Measurements from ENCODE around the gene UBL4A.

The UBL4A gene

DNA sequence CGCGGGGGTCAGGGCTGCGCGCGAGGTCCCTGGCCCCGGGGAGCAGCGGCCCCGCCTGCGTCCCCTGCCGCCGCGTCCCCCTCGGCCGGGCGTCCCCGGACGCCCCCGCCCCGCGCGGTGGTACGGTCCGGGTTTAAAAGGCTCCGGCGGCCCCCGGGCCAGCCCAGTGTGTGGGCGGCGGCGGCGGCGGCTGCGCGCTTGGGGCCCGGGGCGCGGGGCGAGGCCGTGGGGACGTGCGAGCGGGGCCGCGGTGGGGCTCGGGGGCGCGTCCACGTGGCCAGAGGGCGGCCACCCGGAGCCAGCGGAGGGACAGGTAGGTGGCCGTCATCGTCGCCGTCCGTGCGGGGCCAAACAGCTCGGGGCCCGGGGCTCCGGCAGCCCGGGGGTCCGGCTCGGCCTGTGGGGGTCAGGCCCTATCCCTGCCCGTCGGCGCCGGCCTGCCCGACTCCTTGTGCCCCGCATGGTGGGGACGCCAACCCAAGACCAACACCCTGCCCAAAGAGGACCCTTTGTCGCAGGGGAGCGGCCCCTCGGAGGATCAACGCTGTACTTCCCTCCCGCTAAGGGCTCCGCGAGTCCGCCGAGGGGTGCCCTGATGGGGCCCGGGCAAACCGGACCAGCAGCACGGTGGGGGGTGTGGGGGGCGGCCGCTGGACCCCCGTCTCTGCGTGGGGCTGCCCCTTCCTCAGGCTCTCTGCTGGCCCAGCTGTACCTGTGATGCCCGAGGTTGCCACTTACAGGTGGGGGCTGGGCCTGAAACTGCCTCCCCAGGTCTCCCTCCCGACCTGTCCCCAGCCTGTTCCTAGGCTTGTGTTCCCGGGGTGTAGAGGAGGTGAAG is 28.1 kb downstream of the UBL4A start, which contains the start of gene PLXNA3:
PLXNA3 (plus strand) TSS at position 166 of the 838 bp plus-strand sequence. CDS start 1,903 bp downstream, outside the sequence.
- TF ChIP-seq POLR2AphosphoS5 (IDR thresholded peaks at IDR 0.05; ENCODE audit: low read depth, low read length) = no peak
- TF ChIP-seq POLR2A (IDR thresholded peaks at IDR 0.05; ENCODE audit: low read depth, low read length) = peak; percentile 68; the same call in 1 of the 2 replicates

DNA sequence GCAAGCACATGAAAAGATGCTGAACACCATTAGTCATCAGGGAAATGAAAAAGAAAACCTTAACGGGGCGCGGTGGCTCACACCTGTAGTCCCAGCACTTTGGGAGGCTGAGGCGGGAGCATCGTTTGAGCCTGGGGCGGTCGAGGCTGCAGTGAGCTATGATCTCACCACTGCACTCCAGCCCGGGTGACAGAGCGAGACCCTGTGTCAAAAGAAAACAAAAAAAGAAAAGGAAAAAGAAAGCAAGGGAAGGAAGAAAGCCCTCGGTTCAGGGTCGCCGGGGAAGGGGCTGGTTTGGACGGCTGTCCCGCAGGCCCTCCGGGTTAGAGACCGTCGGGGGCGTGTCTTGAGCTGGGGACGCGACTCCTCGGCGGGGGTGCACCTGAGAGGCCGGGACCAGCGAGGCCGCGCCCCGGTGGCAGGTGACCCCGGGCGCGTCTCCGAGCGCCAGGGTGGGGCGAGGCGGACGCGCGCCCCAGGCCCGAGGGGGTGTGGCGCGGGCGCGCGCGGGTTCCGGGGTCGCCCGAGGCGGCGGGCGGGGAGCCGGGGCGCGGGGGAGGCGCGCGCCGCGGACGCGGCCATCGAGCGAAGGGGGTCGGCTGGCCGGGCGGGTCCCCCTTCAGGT is 28.8 kb downstream of the UBL4A start:
- peak; percentile 76 for DNase-seq (ENCODE audit: insufficient read length)
- TF ChIP-seq POLR2A (IDR thresholded peaks at IDR 0.05; ENCODE audit: low read depth, low read length) (no peak), TAF1 (IDR thresholded peaks at IDR 0.05; ENCODE audit: borderline replicate concordance, low read depth, low read length) (no peak), POLR2AphosphoS5 (IDR thresholded peaks at IDR 0.05; ENCODE audit: low read depth, low read length) (no peak)
- no peak for FAIRE-seq

More for the DNA sequence above, 28.1 kb downstream of the UBL4A start, which contains the start of gene PLXNA3:
- FAIRE-seq (no peak), DNase-seq (ENCODE audit: insufficient read length) (peak; percentile 68)

DNA sequence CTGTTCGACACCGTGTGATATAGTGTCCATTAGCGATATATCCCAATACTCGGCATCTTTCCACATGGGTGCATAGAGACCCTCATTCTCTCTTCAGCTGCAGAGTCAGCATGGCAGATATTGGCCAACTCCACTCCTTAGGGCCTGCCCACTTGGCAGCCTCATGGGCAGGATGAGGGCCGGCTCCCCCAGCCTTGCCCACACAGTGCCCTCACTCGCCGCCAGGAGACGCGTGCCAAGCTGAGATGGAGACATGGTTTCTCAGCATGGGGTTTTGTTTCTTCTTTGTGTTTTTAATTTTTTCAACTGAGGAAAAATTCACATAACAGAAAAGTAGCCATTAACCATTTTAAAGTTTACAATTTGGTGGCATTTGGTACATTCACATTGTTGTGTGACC is 33.6 kb downstream of the UBL4A start:
- DNase-seq (ENCODE audit: insufficient read length) = no peak
- no peak for FAIRE-seq
- no peak for TF ChIP-seq POLR2A (IDR thresholded peaks at IDR 0.05; ENCODE audit: low read depth, low read length)
- TF ChIP-seq TAF1 (IDR thresholded peaks at IDR 0.05; ENCODE audit: borderline replicate concordance, low read depth, low read length) = no peak
- TF ChIP-seq POLR2AphosphoS5 (IDR thresholded peaks at IDR 0.05; ENCODE audit: low read depth, low read length) = no peak

DNA sequence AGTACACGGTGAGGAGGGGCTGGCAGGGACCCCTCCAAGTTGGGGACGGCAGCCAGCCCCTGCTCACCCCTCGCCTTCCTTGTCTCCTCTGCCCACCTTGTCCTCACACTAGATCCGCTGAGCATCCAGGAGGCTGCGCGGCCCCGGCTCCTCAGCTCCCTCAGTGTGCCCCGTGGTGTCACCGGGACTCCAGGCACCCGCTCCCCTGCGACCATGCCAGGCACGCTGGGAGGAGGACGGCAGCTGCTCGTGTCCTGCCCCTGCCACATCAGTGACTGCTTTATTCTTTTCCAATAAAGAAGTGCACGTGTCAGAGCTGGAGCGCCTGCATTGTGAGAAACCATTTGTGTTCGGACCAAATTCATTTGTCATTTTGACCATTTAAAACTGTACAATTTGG is 36.1 kb downstream of the UBL4A start:
- TF ChIP-seq TAF1 (IDR thresholded peaks at IDR 0.05; ENCODE audit: borderline replicate concordance, low read depth, low read length) (no peak), POLR2A (IDR thresholded peaks at IDR 0.05; ENCODE audit: low read depth, low read length) (no peak), POLR2AphosphoS5 (IDR thresholded peaks at IDR 0.05; ENCODE audit: low read depth, low read length) (no peak)
- DNase-seq (ENCODE audit: insufficient read length) (no peak), FAIRE-seq (no peak)

DNA sequence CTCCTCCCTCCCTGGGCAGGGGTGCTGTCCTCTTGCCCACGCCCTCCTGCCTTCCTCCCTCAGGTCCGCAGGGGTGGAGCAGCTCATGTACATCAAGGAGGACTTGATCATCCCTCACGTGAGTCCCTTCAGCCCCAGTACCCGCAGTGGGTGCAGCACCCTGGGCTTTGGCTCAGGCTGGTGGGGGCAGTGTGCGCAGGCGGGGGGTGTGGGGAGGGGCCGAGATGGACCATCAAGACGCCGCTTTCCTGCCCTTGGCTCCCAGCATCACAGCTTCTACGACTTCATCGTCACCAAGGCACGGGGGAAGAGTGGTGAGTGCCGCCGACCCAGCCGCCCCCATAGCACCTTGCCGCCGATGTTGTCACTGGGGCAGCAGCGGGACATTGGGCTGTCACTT is 36.8 kb downstream of the UBL4A start:
- no peak for TF ChIP-seq POLR2AphosphoS5 (IDR thresholded peaks at IDR 0.05; ENCODE audit: low read depth, low read length)
- no peak for TF ChIP-seq TAF1 (IDR thresholded peaks at IDR 0.05; ENCODE audit: borderline replicate concordance, low read depth, low read length)
- TF ChIP-seq POLR2A (IDR thresholded peaks at IDR 0.05; ENCODE audit: low read depth, low read length) = no peak
- DNase-seq (ENCODE audit: insufficient read length) (no peak), FAIRE-seq (no peak)

DNA sequence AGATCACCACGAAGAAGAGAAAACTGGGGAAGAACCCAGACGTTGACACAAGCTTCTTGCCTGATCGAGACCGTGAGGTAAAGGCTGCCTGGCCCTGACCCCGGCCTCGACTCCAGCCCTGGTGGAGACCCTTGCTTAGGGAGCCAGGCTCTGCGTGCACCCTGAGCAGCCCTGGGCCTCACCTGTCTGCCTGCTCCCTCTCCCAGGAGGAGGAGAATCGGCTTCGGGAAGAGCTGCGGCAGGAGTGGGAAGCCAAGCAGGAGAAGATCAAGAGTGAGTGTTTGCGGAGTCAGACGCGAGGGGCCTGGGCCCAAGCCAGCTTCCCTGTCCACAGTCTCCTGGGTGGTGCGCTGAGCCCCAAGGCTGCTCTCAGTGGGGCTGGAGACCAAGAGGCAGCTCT is 37.9 kb downstream of the UBL4A start:
- no peak for FAIRE-seq
- DNase-seq (ENCODE audit: insufficient read length) = no peak
- no peak for TF ChIP-seq POLR2AphosphoS5 (IDR thresholded peaks at IDR 0.05; ENCODE audit: low read depth, low read length)
- no peak for TF ChIP-seq POLR2A (IDR thresholded peaks at IDR 0.05; ENCODE audit: low read depth, low read length)
- no peak for TF ChIP-seq TAF1 (IDR thresholded peaks at IDR 0.05; ENCODE audit: borderline replicate concordance, low read depth, low read length)

DNA sequence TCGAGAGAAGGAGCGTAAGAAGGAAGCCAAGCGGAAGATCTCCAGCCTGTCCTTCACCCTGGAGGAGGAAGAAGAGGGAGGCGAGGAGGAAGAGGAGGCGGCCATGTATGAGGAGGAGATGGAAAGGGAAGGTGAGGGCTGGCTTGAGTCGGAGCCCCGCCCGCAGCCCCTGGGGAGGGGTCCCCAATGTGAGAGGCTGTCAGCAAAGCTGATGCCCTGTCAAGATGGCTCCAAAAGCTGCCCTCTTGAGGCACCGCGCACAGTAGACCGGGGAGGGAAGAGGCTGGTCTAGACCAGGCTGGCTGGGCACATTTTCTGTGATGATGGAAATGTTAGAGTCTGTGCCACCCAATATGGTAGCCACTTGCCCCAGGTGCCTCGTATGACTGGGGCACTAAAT is 40.0 kb downstream of the UBL4A start:
- TF ChIP-seq POLR2AphosphoS5 (IDR thresholded peaks at IDR 0.05; ENCODE audit: low read depth, low read length) = no peak
- TF ChIP-seq POLR2A (IDR thresholded peaks at IDR 0.05; ENCODE audit: low read depth, low read length) = no peak
- no peak for TF ChIP-seq TAF1 (IDR thresholded peaks at IDR 0.05; ENCODE audit: borderline replicate concordance, low read depth, low read length)
- DNase-seq (ENCODE audit: insufficient read length) (no peak), FAIRE-seq (no peak)

DNA sequence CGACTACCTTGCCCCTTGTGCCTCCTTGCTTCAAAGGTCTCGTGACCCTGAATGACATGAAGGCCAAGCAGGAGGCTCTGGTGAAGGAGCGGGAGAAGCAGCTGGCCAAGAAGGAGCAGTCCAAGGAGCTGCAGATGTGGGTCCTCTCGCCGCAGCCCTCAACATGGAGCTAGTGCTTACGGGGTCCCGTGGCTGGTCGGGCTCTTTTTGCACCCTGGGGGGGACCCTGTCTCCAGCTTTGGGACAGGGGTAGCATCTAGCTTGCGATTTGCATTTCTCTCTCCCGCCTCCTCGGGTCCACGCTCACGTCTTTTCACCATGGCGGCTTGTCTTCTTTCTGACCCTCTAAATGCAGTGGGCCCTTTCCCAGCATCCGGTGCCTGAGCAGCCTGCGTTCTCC is 40.6 kb downstream of the UBL4A start:
- no peak for DNase-seq (ENCODE audit: insufficient read length)
- TF ChIP-seq TAF1 (IDR thresholded peaks at IDR 0.05; ENCODE audit: borderline replicate concordance, low read depth, low read length) (no peak), POLR2A (IDR thresholded peaks at IDR 0.05; ENCODE audit: low read depth, low read length) (no peak), POLR2AphosphoS5 (IDR thresholded peaks at IDR 0.05; ENCODE audit: low read depth, low read length) (no peak)
- FAIRE-seq = no peak

DNA sequence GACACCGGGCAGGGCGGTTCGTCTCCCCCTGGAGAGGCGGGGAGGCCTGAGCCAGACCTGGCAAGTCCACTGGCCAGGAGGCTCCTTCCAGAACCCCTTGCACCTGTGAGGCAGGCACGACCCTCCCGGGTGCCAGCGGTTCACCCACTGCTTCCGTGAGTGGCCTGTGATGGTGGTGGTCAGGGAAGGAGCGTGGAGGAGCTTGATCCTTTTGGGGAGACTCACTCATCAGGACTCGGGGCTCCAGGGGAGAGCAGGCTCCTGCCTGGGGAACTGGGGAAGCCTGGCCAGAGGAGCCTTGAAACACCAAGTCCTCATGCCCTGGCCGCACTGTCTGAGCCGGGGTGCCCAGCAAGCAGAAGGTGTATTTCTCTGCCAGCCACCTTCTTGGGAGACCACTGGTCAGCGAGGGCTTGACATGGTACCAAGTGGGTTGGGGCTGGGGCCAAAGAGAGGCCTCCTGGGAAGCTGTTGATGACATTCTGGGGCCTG is 41.6 kb downstream of the UBL4A start:
- DNase-seq (ENCODE audit: insufficient read length) (no peak), FAIRE-seq (no peak)
- TF ChIP-seq POLR2AphosphoS5 (IDR thresholded peaks at IDR 0.05; ENCODE audit: low read depth, low read length) = no peak
- no peak for TF ChIP-seq POLR2A (IDR thresholded peaks at IDR 0.05; ENCODE audit: low read depth, low read length)

DNA sequence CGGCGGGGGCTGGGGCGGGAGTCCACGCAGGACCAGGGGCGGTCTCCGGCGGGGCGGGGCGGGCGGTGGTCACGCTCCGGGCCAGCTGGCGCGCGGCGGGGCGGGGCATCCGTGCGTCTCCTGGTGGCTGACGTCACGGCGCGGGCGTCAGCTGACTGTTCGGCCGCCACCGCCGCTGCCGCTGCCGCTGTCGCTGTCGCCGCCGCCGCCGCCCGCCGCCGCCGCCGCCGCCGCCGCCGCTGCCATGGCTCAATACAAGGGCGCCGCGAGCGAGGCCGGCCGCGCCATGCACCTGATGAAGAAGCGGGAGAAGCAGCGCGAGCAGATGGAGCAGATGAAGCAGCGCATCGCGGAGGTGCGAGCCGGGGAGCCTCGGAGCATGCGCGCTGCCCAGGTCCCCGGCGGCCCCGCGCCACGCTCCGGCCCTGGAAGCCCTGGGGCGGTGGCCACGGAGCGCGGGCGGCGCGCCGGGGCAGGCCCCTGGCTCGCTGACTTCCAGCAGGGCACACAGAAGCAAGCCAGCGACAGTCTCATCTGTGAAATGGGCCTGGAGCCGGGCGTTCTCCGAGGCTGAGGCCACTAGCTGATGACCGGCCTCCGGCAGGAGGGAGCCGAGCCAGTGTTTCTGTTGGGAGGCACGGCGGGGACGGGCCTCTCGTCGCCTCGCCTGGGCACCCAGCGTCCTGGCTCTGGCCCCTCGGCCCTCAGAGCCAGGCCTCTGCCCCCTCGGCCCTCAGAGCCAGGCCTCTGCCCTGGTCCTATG is 42.2 kb downstream of the UBL4A start, which contains the start of gene FAM50A:
FAM50A (plus strand) TSS at position 150 of the 763 bp plus-strand sequence; CDS start at position 245, 95 bp downstream.
- peak; percentile 84 for FAIRE-seq
- TF ChIP-seq POLR2AphosphoS5 (IDR thresholded peaks at IDR 0.05; ENCODE audit: low read depth, low read length) = no peak
- no peak for TF ChIP-seq TAF1 (IDR thresholded peaks at IDR 0.05; ENCODE audit: borderline replicate concordance, low read depth, low read length)
- no peak for TF ChIP-seq POLR2A (IDR thresholded peaks at IDR 0.05; ENCODE audit: low read depth, low read length)
- DNase-seq (ENCODE audit: insufficient read length) = peak; percentile 86

DNA sequence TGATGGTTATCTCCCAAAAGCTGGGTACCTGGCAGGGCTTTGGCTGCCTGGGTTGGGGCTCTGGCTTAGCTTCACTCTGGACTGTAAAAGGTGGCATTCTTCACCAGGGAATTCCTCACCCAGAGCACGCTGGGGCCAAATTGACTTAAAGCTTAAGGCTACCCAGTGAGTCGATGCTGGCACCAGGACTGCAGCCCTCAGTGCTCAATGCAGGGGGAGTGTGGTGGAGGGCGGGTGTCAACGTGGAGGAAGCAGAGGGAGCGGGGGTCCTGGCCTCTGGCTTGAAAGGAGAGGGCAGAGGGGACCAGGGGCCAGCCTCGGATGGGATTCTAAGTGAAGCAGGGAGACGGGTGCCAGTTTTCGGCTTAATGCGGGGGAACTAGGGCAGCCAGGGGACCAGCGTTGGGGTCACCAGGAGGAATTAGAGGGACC is 42.9 kb downstream of the UBL4A start:
- TF ChIP-seq POLR2AphosphoS5 (IDR thresholded peaks at IDR 0.05; ENCODE audit: low read depth, low read length) (no peak), TAF1 (IDR thresholded peaks at IDR 0.05; ENCODE audit: borderline replicate concordance, low read depth, low read length) (no peak), POLR2A (IDR thresholded peaks at IDR 0.05; ENCODE audit: low read depth, low read length) (no peak)
- FAIRE-seq (no peak), DNase-seq (ENCODE audit: insufficient read length) (no peak)

Measured in GM12892 (cell line).